BJ (cell line): ENCODE results near the gene ZNF283. TPM values are rescaled to one million over a fixed set of nuclear protein-coding genes. Genes with fewer than 3 reads are reported as not detected.

Experiments used
- CTCF ChIA-PET: fragments of 350-600 bp; formaldehyde crosslinking; extraction: SDS; loops from one replicate; lab custom pipeline; 2021; ENCODE audit warnings: antibody characterized with exemption, inconsistent platforms; lab: Yijun Ruan, JAX
- POLR2A ChIA-PET: fragments of 300-600 bp; sonication (Branson Sonifier 250); formaldehyde crosslinking; extraction: SDS; loops from one replicate; lab custom pipeline; 2021; ENCODE audit warnings: antibody characterized with exemption; lab: Charles Lee
- DNase-seq: peaks from one replicate; pipeline ENCODE4 v3.0.0-alpha.2; 2011; ENCODE audit warnings: low read depth
- H3K27me3 ChIP-seq: 2 replicates; pipeline ENCODE4 v1.6.0; 2011; ENCODE audit warnings: low read length; ENCODE audit not compliant: control insufficient read depth, insufficient read depth
- H3K36me3 ChIP-seq: 2 replicates; pipeline ENCODE4 v1.5.1; 2011; ENCODE audit warnings: low read length; ENCODE audit not compliant: control insufficient read depth, insufficient read depth
- H3K4me3 ChIP-seq: 2 replicates; pipeline ENCODE4 v1.5.1; 2011; ENCODE audit warnings: low read depth, mild to moderate bottlenecking, control low read depth, low read length
- polyA plus RNA-seq: library from polyadenylated mRNA; depleted of rRNA; stranded (reverse); fragments of >200 nt; gene quantifications from 2 replicates; pipeline ENCODE4 v1.2.3, GENCODE V29; 2011; rRNA removed
- TF ChIP-seq, protein P1 (sequence below): IDR thresholded peaks from 2 replicates; pipeline ENCODE4 v1.5.1; 2011; ENCODE audit warnings: low read depth, mild to moderate bottlenecking, control low read depth, inconsistent platforms, low read length, moderate library complexity; ENCODE audit not compliant: insufficient read depth

Gene ZNF283
- polyA plus RNA-seq, 1 experiment, result 3.0 TPM

DNA sequence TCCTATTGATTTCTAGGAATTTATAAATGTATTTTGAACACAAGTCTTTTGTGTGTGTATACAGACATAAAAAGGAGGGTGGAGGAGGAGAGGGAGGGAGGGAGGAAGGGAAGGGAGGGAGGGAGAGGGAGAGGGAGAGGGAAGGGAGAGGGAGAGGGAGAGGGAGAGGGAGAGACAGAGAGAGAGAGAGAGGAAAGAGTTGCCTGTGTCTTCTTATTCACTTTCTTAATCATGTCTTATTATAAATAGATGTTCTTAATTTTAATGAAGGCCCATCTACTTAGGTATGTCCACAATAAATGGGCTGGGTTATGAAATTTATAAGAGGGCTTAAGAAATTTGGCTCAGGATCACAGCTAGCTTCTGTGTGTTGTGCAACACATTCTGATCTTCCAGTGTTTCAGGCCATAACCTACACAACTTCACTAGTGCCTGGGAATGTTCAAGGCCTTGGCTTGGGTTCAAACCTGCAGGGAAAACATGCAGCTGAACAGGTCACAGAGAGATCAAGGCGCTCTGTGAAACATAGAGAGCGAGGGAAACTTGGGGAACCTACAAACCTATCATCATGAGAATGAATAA, 68.7 kb downstream of the ZNF283 start:
- H3K27me3 ChIP-seq, result no peaks in the 10 kb centered on the region
- no peak for DNase-seq
- POLR2A ChIA-PET, result no interaction called here
- H3K36me3 ChIP-seq, result no peaks in the 10 kb centered on the region
- H3K4me3 ChIP-seq, result no peak overlapping the region
- CTCF ChIA-PET, result no interaction called here
- TF ChIP-seq, protein P1, sequence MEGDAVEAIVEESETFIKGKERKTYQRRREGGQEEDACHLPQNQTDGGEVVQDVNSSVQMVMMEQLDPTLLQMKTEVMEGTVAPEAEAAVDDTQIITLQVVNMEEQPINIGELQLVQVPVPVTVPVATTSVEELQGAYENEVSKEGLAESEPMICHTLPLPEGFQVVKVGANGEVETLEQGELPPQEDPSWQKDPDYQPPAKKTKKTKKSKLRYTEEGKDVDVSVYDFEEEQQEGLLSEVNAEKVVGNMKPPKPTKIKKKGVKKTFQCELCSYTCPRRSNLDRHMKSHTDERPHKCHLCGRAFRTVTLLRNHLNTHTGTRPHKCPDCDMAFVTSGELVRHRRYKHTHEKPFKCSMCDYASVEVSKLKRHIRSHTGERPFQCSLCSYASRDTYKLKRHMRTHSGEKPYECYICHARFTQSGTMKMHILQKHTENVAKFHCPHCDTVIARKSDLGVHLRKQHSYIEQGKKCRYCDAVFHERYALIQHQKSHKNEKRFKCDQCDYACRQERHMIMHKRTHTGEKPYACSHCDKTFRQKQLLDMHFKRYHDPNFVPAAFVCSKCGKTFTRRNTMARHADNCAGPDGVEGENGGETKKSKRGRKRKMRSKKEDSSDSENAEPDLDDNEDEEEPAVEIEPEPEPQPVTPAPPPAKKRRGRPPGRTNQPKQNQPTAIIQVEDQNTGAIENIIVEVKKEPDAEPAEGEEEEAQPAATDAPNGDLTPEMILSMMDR, result no peak

Other genes with a start within 250 kb of the ZNF283 start
- 5.4 and 7.0 TPM in 2 replicates for gene IRGQ, start 231.2 kb upstream of the ZNF283 start, polyA plus RNA-seq
- 9.0 and 14.8 TPM in 2 replicates for gene ZNF576, start 230.7 kb upstream of the ZNF283 start, polyA plus RNA-seq
- gene SRRM5, start 215.2 kb upstream of the ZNF283 start, polyA plus RNA-seq, result 0.04 and 0.06 TPM in 2 replicates
- gene ZNF428, start 207.7 kb upstream of the ZNF283 start, polyA plus RNA-seq, result 24.4 and 34.0 TPM in 2 replicates
- gene CADM4, start 187.5 kb upstream of the ZNF283 start, polyA plus RNA-seq, result 1.4 and 1.7 TPM in 2 replicates
- gene PLAUR, start 157.2 kb upstream of the ZNF283 start, polyA plus RNA-seq, result 98.5 and 137 TPM in 2 replicates
- not detected in 2 replicates for gene IRGC, start 111.2 kb upstream of the ZNF283 start, polyA plus RNA-seq
- gene SMG9, start 72.4 kb upstream of the ZNF283 start, polyA plus RNA-seq, result 10.1 and 14.8 TPM in 2 replicates
- gene KCNN4, start 46.3 kb upstream of the ZNF283 start, polyA plus RNA-seq, result 0.28 and 0.38 TPM in 2 replicates
- 0.40 and 0.50 TPM in 2 replicates for gene LYPD5, start 24.9 kb upstream of the ZNF283 start, polyA plus RNA-seq
- gene ZNF404, start 56.6 kb downstream of the ZNF283 start, polyA plus RNA-seq, result 1.3 and 2.5 TPM in 2 replicates
- 8.8 and 11.3 TPM in 2 replicates for gene ZNF45, start 108.0 kb downstream of the ZNF283 start, polyA plus RNA-seq
- 0.64 and 1.2 TPM in 2 replicates for gene ZNF221, start 123.9 kb downstream of the ZNF283 start, polyA plus RNA-seq
- gene ZNF155, start 156.9 kb downstream of the ZNF283 start, polyA plus RNA-seq, result 2.4 and 3.5 TPM in 2 replicates
- gene ZNF230, start 175.6 kb downstream of the ZNF283 start, polyA plus RNA-seq, result 2.1 and 3.3 TPM in 2 replicates
- gene ZNF222, start 198.1 kb downstream of the ZNF283 start, polyA plus RNA-seq, result 3.2 and 5.4 TPM in 2 replicates
- 2.1 and 3.8 TPM in 2 replicates for gene ZNF223, start 224.7 kb downstream of the ZNF283 start, polyA plus RNA-seq
- 1.0 and 1.4 TPM in 2 replicates for gene ZNF284, start 244.8 kb downstream of the ZNF283 start, polyA plus RNA-seq